Measurements from ENCODE around the gene CPO. TPM values are rescaled to one million over a fixed set of nuclear protein-coding genes. Genes with fewer than 3 reads are reported as not detected.

The CPO gene
- total and polyA plus RNA-seq, 9 of the 15 experiments (the other 6 are each of a cell fraction or from before 2014, with no cell fraction given): not detected

DNA sequence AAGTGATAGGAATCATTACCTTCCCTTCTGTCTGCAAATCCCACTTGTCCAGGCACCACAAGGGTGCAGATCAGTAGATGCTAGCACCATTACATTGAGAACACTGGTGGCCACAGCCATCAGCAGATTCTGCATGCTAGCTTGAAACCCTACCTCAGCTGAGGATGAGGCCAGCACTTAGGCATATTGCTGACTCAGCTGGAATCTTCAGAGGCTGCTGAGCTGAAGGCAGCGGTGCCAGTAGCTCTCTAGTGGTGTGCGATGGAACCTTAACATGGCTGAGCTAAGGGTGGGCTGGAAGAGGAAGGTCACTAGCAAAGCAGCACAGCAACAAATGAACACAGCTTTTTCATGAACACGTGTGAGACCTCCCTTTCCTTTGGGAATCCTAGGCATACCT, 19.0 kb upstream of the CPO start (continued):
- TF ChIP-seq, protein P1, sequence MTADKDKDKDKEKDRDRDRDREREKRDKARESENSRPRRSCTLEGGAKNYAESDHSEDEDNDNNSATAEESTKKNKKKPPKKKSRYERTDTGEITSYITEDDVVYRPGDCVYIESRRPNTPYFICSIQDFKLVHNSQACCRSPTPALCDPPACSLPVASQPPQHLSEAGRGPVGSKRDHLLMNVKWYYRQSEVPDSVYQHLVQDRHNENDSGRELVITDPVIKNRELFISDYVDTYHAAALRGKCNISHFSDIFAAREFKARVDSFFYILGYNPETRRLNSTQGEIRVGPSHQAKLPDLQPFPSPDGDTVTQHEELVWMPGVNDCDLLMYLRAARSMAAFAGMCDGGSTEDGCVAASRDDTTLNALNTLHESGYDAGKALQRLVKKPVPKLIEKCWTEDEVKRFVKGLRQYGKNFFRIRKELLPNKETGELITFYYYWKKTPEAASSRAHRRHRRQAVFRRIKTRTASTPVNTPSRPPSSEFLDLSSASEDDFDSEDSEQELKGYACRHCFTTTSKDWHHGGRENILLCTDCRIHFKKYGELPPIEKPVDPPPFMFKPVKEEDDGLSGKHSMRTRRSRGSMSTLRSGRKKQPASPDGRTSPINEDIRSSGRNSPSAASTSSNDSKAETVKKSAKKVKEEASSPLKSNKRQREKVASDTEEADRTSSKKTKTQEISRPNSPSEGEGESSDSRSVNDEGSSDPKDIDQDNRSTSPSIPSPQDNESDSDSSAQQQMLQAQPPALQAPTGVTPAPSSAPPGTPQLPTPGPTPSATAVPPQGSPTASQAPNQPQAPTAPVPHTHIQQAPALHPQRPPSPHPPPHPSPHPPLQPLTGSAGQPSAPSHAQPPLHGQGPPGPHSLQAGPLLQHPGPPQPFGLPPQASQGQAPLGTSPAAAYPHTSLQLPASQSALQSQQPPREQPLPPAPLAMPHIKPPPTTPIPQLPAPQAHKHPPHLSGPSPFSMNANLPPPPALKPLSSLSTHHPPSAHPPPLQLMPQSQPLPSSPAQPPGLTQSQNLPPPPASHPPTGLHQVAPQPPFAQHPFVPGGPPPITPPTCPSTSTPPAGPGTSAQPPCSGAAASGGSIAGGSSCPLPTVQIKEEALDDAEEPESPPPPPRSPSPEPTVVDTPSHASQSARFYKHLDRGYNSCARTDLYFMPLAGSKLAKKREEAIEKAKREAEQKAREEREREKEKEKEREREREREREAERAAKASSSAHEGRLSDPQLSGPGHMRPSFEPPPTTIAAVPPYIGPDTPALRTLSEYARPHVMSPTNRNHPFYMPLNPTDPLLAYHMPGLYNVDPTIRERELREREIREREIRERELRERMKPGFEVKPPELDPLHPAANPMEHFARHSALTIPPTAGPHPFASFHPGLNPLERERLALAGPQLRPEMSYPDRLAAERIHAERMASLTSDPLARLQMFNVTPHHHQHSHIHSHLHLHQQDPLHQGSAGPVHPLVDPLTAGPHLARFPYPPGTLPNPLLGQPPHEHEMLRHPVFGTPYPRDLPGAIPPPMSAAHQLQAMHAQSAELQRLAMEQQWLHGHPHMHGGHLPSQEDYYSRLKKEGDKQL (CRISPR knock-in tag; IDR thresholded peaks at IDR 0.05; ENCODE audit: borderline replicate concordance): no peak
- TF ChIP-seq MAFG (tag; conservative IDR thresholded peaks at IDR 0.05): peak; percentile 86
- TF ChIP-seq NR2C2 (CRISPR knock-in tag; IDR thresholded peaks at IDR 0.05): no peak
- TF ChIP-seq NR2C2 (tag; IDR thresholded peaks at IDR 0.05): no peak
- TF ChIP-seq TAF1 (IDR thresholded peaks at IDR 0.05; ENCODE audit: control insufficient read depth, extremely low read depth, insufficient read depth, low read length, severe bottlenecking): no peak
- no peak for TF ChIP-seq XRCC3 (IDR thresholded peaks at IDR 0.05)
- no peak for TF ChIP-seq ZNF384 (IDR thresholded peaks at IDR 0.05; ENCODE audit: low read depth, low read length)
- peak; percentile 96 for TF ChIP-seq MAFK (IDR thresholded peaks at IDR 0.05; ENCODE audit: low read length)
- TF ChIP-seq ZNF316 (IDR thresholded peaks at IDR 0.05): peak; percentile 92
- no peak for TF ChIP-seq ZKSCAN8 (CRISPR knock-in tag; IDR thresholded peaks at IDR 0.05)
- no peak for TF ChIP-seq TBP (optimal IDR thresholded peaks at IDR 0.05; ENCODE audit: low read depth, low read length)
- TF ChIP-seq ZNF134 (CRISPR knock-in tag; conservative IDR thresholded peaks at IDR 0.05): no peak
- no peak for TF ChIP-seq ARNT (IDR thresholded peaks at IDR 0.05)
- no peak for TF ChIP-seq TAF9B (IDR thresholded peaks at IDR 0.05; ENCODE audit: partially characterized antibody)
- peak; percentile 89 for TF ChIP-seq C11orf30 (IDR thresholded peaks at IDR 0.05; ENCODE audit: low read depth)
- TF ChIP-seq ZC3H11A (IDR thresholded peaks at IDR 0.05; ENCODE audit: low read depth, low read length): no peak
- TF ChIP-seq, protein P2, sequence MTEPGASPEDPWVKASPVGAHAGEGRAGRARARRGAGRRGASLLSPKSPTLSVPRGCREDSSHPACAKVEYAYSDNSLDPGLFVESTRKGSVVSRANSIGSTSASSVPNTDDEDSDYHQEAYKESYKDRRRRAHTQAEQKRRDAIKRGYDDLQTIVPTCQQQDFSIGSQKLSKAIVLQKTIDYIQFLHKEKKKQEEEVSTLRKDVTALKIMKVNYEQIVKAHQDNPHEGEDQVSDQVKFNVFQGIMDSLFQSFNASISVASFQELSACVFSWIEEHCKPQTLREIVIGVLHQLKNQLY (CRISPR knock-in tag; conservative IDR thresholded peaks at IDR 0.05): no peak
